GM18526 (cell line): ENCODE data around the gene SCD.

Experiments used
- POLR2A ChIP-seq: IDR thresholded peaks from 3 replicates; pipeline ENCODE4 v1.6.1; 2011; ENCODE audit not compliant: insufficient read length; ENCODE audit errors: extremely low read depth

Gene SCD

GRCh38 chr10:100403734-100404133, 56.7 kb downstream of the SCD start:
- no peak for TF ChIP-seq POLR2A

- no peak for TF ChIP-seq POLR2A
Measured at GRCh38 chr10:100413173-100413572, 66.1 kb downstream of the SCD start.
